HUES48 (cell line): Measurements from ENCODE around the gene SNUPN.

Source experiments
- H3K27ac ChIP-seq: one replicate; pipeline ENCODE4 v1.7.0; 2013; ENCODE audit warnings: low read depth, low read length, inconsistent platforms
- H3K27me3 ChIP-seq: 2 replicates; pipeline ENCODE4 v1.6.1; 2013; ENCODE audit warnings: mild to moderate bottlenecking, low read length; ENCODE audit not compliant: control insufficient read depth, insufficient read depth
- H3K36me3 ChIP-seq: 2 replicates; pipeline ENCODE4 v1.6.1; 2013; ENCODE audit warnings: low read length; ENCODE audit not compliant: control insufficient read depth, insufficient read depth
- H3K4me1 ChIP-seq: 2 replicates; pipeline ENCODE4 v1.6.1; 2013; ENCODE audit warnings: mild to moderate bottlenecking, low read length; ENCODE audit not compliant: control insufficient read depth, insufficient read depth
- H3K4me3 ChIP-seq: 2 replicates; pipeline ENCODE4 v1.5.1; 2013; ENCODE audit warnings: mild to moderate bottlenecking, low read depth, low read length
- H3K9ac ChIP-seq: 2 replicates; pipeline ENCODE4 v1.6.1; 2013; ENCODE audit warnings: mild to moderate bottlenecking, low read depth, low read length, moderate library complexity
- H3K9me3 ChIP-seq: 2 replicates; pipeline ENCODE4 v1.6.1; 2013; ENCODE audit warnings: low read length; ENCODE audit not compliant: control insufficient read depth, insufficient read depth

Gene SNUPN

DNA sequence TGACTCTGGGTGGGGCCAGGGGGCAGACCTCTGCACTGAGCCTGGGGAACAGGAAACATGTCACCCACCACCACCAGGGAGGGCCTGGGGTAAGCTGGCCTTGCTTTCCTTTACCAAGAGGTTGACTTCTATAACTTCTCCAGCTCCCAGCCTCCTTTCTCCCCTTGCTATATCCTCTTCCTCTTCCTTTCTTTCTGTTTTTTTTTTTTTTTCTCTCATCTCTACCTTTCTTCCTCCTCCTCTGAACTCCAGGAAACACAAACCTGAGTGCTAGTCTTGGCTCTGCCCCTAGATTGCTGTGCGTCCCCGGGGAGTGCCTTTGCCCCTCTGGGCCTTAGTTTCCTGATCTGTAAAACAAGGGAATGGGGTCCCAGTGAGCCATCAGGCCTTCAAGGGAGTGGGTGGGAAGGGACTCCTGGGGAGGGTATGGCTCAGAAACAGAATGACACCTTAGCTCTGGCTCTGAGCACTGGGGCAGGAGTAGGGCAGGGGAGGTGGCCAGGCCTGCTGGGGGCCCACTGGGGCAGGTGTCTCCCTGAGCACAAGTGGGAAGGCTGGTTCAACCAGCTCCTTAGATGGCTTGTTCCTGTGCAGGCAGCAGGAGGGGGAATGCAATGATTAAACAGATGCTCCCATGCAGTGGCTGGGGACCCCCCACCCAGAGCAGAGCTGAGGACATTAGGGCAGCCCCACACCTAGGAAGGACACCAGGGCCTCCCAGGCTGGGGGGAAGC is 26.5 kb upstream of the SNUPN start:
- H3K27ac ChIP-seq = no peak overlapping the region
- H3K9me3 ChIP-seq = no peaks in the 10 kb centered on the region
- no peak overlapping the region for H3K9ac ChIP-seq
- H3K4me1 ChIP-seq = peaks cover 28% of the 10 kb centered on the region
- H3K36me3 ChIP-seq = peaks cover 18% of the 10 kb centered on the region
- peaks cover under 1% of the 10 kb centered on the region for H3K27me3 ChIP-seq
- H3K4me3 ChIP-seq = no peak overlapping the region

DNA sequence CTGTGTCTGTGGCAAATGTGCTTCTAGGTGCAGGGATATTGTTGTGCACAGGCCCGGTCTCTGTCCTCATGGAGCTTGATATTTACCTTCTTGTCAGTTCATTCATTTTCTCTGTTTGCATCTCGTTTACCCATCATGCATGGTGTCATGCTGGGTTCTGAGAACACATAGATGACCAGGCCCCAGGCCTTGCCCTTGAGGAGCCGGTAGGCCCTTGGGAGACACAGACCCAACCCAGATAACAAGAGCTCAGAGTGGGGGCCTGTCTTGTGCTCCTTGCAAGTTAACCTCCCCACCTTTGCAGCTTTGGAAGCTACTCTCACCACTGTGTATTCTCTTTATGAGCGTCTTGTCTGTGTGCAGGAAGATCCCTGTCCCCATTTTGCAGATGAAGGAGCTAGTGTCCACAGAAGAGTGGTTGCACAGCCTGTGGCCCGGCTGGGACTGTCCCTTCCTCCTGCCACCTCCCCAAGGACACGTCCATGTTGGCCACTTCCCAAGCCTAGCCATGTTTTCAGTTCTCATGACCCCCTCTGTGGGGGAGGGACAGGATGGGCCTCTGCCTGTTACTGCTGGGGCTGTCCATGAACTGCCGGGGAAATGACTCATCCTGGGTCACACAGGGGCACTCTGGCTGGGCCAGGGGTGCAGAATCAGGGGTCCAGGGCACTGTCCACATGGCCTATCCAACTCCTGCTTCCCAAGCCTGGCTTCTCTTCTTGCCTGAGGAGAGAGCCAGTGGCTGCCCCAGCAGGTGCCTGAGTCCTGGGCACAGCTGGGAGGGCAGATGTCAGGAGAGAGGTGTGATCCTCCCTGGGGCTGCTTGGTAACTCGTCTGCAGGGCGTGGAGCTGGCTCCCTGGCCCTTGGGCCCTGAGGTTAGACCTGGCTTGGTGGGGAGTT is 25.6 kb upstream of the SNUPN start:
- Histone ChIP-seq H3K4me1 (peaks cover 32% of the 10 kb centered on the region), H3K9me3 (no peaks in the 10 kb centered on the region), H3K36me3 (peaks cover 18% of the 10 kb centered on the region)

DNA sequence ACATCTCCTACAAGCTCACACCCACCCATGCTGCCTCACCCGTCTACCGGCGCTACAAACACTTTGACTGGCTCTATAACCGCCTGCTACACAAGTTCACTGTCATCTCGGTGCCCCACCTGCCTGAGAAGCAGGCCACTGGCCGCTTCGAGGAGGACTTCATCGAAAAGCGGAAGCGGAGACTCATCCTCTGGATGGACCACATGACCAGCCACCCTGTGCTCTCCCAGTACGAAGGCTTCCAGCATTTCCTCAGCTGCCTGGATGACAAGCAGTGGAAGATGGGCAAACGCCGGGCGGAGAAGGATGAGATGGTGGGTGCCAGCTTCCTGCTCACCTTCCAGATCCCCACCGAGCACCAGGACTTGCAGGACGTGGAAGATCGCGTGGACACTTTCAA is 24.3 kb upstream of the SNUPN start:
- Histone ChIP-seq H3K27me3 (peaks cover 13% of the 10 kb centered on the region), H3K27ac (no peak overlapping the region), H3K9ac (no peak overlapping the region), H3K4me1 (peaks cover 32% of the 10 kb centered on the region), H3K9me3 (no peaks in the 10 kb centered on the region), H3K36me3 (peaks cover 18% of the 10 kb centered on the region), H3K4me3 (no peak overlapping the region)

More for the DNA sequence above, 25.6 kb upstream of the SNUPN start:
- Histone ChIP-seq H3K4me3 (no peak overlapping the region), H3K27ac (no peak overlapping the region), H3K9ac (no peak overlapping the region), H3K27me3 (peaks cover 9% of the 10 kb centered on the region)

DNA sequence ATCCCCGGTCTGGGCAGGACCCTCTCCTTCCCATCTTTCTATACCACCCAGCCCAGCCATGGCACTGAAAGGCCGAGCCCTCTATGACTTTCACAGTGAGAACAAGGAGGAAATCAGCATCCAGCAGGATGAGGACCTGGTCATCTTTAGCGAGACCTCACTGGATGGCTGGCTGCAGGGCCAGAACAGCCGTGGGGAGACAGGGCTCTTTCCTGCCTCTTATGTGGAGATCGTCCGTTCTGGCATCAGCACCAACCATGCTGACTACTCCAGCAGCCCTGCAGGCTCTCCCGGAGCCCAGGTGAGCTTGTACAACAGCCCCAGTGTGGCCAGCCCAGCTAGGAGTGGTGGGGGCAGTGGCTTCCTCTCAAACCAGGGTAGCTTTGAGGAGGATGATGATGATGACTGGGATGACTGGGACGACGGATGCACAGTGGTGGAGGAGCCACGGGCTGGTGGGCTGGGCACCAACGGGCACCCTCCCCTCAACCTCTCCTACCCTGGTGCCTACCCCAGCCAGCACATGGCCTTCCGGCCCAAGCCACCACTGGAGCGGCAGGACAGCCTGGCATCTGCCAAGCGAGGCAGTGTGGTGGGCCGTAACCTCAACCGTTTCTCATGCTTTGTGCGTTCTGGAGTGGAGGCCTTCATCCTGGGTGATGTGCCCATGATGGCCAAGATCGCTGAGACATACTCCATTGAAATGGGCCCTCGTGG is 23.7 kb upstream of the SNUPN start:
- peak overlapping the region; percentile 67 for H3K4me3 ChIP-seq
- H3K36me3 ChIP-seq = peaks cover 18% of the 10 kb centered on the region
- peaks cover 13% of the 10 kb centered on the region for H3K27me3 ChIP-seq
- H3K9ac ChIP-seq = 0 out of 2 replicates have a peak overlapping the region, but pooled peaks have one; percentile 9
- peaks cover 32% of the 10 kb centered on the region for H3K4me1 ChIP-seq
- no peak overlapping the region for H3K27ac ChIP-seq
- H3K9me3 ChIP-seq = no peaks in the 10 kb centered on the region

DNA sequence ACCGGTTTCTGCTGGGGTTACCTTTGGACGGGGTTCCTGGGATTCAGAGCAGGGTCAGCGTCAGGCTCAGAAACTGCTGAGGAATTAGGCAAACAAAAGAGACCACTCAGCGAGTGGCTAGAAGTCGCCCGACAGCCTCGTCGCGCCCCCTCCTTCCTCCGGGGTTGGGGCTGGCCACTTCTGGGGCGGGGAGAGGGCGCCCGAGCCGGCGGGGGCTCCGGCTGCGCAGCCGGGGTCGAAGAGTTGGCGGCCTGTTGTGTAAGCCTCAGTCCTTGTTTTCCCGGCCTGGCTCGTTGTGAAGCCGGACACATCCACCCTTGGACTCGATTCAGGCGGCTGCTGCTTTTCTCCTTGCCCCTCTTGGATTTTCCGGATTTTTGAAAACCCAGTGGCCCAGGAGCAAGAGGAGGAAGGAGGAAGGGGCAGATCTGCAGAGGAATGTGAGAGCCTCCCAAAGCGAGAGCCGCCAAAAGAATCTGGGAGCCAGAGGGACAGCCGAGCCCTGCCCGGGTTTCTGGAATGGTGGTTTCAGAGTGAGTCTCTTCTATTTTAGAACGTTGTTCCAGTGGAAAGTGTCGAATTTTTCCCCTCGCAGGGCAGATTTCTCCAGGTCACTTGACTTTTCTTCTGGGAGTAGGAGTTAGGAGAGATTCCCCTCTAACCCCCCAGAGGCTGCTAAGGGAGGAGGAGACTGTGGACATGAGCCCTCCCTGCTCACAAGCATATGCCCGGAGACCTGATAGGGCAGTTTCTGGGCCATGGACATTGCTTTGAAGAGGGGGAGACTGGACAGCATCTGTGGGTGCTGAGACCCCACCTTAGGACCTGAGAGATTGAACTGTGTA is 22.9 kb upstream of the SNUPN start:
- H3K4me1 ChIP-seq = peaks cover 32% of the 10 kb centered on the region
- peak overlapping the region; percentile 76 for H3K9ac ChIP-seq
- peak overlapping the region; percentile 99 for H3K27ac ChIP-seq
- H3K9me3 ChIP-seq = no peaks in the 10 kb centered on the region
- peaks cover 18% of the 10 kb centered on the region for H3K36me3 ChIP-seq
- peaks cover 13% of the 10 kb centered on the region for H3K27me3 ChIP-seq
- H3K4me3 ChIP-seq = peak overlapping the region; percentile 67

DNA sequence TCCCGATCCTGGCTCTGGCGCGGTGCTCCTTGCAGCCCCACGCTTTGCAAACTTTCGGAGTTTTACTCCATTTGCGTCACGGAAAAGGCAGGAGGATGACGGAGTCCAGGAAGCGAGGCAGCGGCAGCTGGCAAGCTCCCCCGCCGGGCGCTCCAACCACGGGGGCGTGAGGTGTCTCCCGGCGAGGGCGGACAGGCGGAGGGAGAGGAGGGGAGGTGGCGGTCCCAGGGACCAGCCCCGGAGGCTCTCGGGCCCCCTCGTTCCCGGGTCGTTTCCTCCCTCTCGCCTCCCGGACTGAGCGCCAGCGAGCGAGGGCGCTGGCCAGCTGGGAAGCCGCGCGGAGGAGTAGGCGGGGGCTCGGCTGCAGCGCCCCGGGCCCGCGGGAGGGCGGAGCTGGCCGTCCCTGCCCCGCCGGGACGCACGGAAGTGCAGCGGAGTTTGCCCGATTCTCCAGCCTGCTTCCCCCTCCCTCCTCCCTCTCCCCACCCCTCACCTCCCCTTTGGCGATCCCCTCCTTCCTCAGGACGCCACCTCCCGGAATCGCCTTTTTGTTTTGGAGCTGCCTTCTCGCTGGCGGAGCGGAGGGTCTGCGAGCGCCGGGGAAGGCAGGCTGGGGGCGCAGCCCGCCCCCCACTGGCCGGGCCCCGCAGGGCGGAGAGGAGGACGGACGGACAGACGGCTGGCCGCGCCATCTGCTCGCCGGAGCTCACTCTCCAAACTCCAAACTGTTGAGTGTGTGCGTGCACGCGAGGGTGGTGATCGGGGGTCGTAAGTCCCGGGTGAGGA is 22.0 kb upstream of the SNUPN start, which contains the start of gene SNX33:
Gene SNX33, plus strand, starts transcription at position 543 of the 786 bp plus-strand sequence. CDS start 1,191 bp downstream, outside the sequence.
- Histone ChIP-seq H3K27me3 (peaks cover 13% of the 10 kb centered on the region), H3K9me3 (no peaks in the 10 kb centered on the region), H3K36me3 (peaks cover 18% of the 10 kb centered on the region), H3K4me1 (peaks cover 32% of the 10 kb centered on the region), H3K9ac (peak within 1 kb of the TSS; percentile 76), H3K27ac (peak within 1 kb of the TSS; percentile 99), H3K4me3 (peak within 1 kb of the TSS; percentile 67)

DNA sequence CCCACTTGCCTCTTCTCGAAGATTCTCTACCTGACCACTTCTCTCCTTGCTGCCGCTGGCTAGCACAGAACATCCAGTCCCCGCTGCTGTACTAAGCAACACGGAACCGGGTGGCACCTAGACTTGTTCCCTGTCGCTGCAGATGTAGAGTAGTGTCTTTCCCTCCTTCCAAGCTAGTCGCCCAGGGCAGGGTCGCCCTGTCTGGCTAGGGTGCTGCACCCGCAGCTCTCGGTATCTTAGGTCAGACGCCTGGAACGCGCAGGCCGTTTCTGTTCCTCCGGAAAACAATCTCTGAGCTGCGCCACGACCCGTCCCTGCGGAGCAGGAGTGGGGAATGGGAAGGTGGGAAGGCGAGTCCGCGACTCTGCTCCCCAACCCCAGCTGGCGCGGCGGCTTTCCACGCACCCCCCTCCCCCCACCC is 21.4 kb upstream of the SNUPN start:
- Histone ChIP-seq H3K9ac (peak overlapping the region; percentile 76; the same call in 1 of the 2 replicates), H3K27me3 (peaks cover 13% of the 10 kb centered on the region), H3K36me3 (peaks cover 18% of the 10 kb centered on the region), H3K4me3 (peak overlapping the region; percentile 67), H3K9me3 (no peaks in the 10 kb centered on the region), H3K4me1 (peaks cover 32% of the 10 kb centered on the region), H3K27ac (peak overlapping the region; percentile 99)

DNA sequence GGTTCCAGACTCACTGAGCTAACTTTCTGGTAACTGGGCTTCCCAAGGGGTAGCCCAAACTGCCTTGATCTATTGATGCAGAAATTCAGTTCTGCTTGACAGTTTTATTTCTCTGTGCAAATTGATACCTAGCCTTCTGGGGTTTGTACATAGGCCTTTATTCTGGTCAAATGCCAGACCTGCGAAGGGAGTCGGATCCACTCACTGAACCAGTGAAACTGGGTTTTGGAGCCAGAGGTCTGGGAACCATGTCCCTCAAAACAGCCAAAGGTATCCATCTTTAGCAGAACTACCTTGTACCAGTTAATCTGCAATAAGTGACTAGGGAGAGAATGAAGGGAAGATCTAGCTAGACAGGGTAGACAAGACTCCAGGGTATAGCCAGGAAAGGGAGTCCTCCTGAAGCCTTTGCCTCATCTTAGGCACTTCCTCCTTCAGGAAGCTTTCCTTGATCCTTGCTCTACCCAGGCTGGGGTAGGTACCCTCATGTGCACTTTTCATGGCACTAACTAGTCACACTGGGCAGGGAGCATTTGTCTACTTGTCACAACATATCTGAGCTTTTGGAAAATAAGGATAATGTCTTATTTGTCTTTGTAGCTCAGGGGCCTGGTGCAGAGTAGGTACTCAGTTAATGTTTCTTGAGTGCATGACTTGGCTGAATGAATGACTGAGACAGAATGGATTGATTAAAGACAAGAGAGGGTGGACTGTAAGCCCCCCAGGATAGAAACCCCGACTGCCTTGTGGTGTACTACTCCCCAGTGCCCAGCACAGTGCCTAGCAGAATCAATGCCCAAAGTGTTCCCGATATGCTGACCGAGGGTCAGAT is 20.8 kb upstream of the SNUPN start:
- no peak overlapping the region for H3K9ac ChIP-seq
- H3K36me3 ChIP-seq = peaks cover 18% of the 10 kb centered on the region
- H3K27ac ChIP-seq = no peak overlapping the region
- H3K27me3 ChIP-seq = peaks cover 13% of the 10 kb centered on the region
- H3K9me3 ChIP-seq = no peaks in the 10 kb centered on the region
- H3K4me1 ChIP-seq = peaks cover 26% of the 10 kb centered on the region
- H3K4me3 ChIP-seq = peak overlapping the region; percentile 67

DNA sequence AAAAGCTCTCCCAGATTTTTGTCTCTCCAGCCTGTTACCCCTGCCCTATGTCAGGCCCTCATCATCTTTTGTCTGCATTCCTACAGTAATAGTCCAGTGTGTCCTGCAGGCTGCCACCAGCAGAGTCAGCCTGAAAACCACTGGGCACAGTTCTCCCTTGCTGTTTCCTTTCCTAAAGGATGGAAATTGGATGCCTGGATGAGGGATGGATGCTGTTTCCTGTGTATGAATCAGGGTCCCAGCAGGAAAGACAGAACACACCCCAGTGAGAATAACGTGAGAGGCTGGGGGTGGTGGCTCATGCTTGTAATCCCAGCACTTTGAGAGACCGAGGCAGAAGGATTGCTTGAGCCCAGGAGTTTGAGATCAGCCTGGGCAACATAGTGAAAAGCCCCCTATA is 18.9 kb upstream of the SNUPN start:
- Histone ChIP-seq H3K9me3 (no peaks in the 10 kb centered on the region), H3K4me1 (peaks cover 12% of the 10 kb centered on the region), H3K27me3 (peaks cover 13% of the 10 kb centered on the region), H3K9ac (no peak overlapping the region), H3K27ac (no peak overlapping the region), H3K4me3 (no peak overlapping the region), H3K36me3 (0 out of 2 replicates have a peak, but pooled peaks cover under 1% of the 10 kb centered on the region)
